GM19328 (cell line): ENCODE measurements around the gene KIFAP3.

ENCODE experiments used
- ATAC-seq: cut with Tn5 transposase; IDR thresholded peaks from one replicate; pipeline ENCODE4 v1.9.1; 2021; ENCODE audit warnings: mild to moderate bottlenecking, moderate library complexity; ENCODE audit not compliant: unreplicated experiment

The KIFAP3 gene

GRCh38 chr1:169995993-169996392 lies 78.5 kb downstream of the KIFAP3 start:
- no peak for ATAC-seq

GRCh38 chr1:169989246-169989645 lies 85.2 kb downstream of the KIFAP3 start:
- ATAC-seq: no peak

GRCh38 chr1:169985757-169986156 lies 88.7 kb downstream of the KIFAP3 start:
- ATAC-seq: no peak

- no peak for ATAC-seq
Measured at GRCh38 chr1:169974067-169974466, 100.4 kb downstream of the KIFAP3 start.

GRCh38 chr1:169970114-169970513 lies 104.4 kb downstream of the KIFAP3 start:
- no peak for ATAC-seq

GRCh38 chr1:169968174-169968573 lies 106.3 kb downstream of the KIFAP3 start:
- ATAC-seq: no peak

- ATAC-seq: no peak
Measured at GRCh38 chr1:169964206-169964605, 110.3 kb downstream of the KIFAP3 start.

GRCh38 chr1:169959686-169960085 lies 114.8 kb downstream of the KIFAP3 start:
- ATAC-seq: no peak

- no peak for ATAC-seq
Measured at GRCh38 chr1:169958987-169959386, 115.5 kb downstream of the KIFAP3 start.

GRCh38 chr1:169957884-169958283 lies 116.6 kb downstream of the KIFAP3 start:
- ATAC-seq: no peak

- no peak for ATAC-seq
Measured at GRCh38 chr1:169951108-169951507, 123.4 kb downstream of the KIFAP3 start.

- no peak for ATAC-seq
Measured at GRCh38 chr1:169949139-169949538, 125.4 kb downstream of the KIFAP3 start.

- no peak for ATAC-seq
Measured at GRCh38 chr1:169946206-169946605, 128.3 kb downstream of the KIFAP3 start.

- ATAC-seq: no peak
Measured at GRCh38 chr1:169945181-169945580, 129.3 kb downstream of the KIFAP3 start.

- no peak for ATAC-seq
Measured at GRCh38 chr1:169944621-169945020, 129.9 kb downstream of the KIFAP3 start.

- ATAC-seq: no peak
Measured at GRCh38 chr1:169943963-169944526, 130.4 kb downstream of the KIFAP3 start.

GRCh38 chr1:169941982-169942830 lies 132.3 kb downstream of the KIFAP3 start:
- no peak for ATAC-seq

- ATAC-seq: no peak
Measured at GRCh38 chr1:169933984-169934725, 140.3 kb downstream of the KIFAP3 start.

GRCh38 chr1:169931795-169932231 lies 142.7 kb downstream of the KIFAP3 start:
- no peak for ATAC-seq

- no peak for ATAC-seq
Measured at GRCh38 chr1:169929210-169929526, 145.3 kb downstream of the KIFAP3 start.

- ATAC-seq: peak; percentile 65
Measured at GRCh38 chr1:169928438-169929209, 145.9 kb downstream of the KIFAP3 start.
